Right hindlimb (tissue), 1 donor: Measurements from ENCODE around the gene CTSW.
A peak's percentile ranks its signal among the peaks of the same experiment; 100 is the strongest.

Source experiments
- DNase-seq: peaks from one replicate; pipeline ENCODE4 v3.0.0-alpha.2; 2018

Gene CTSW

GRCh38 chr11:65868076-65868667, 11.5 kb upstream of the CTSW start:
- no peak for DNase-seq

GRCh38 chr11:65868907-65869306, 10.7 kb upstream of the CTSW start:
- DNase-seq: no peak

- DNase-seq: no peak
Measured at GRCh38 chr11:65869643-65870306, 9.9 kb upstream of the CTSW start.

- no peak for DNase-seq
Measured at GRCh38 chr11:65870307-65870658, 9.4 kb upstream of the CTSW start.

- DNase-seq: peak; percentile 17
Measured at GRCh38 chr11:65870706-65871681, 8.6 kb upstream of the CTSW start.

GRCh38 chr11:65871811-65872548, 7.7 kb upstream of the CTSW start:
- peak; percentile 52 for DNase-seq

- peak; percentile 88 for DNase-seq
Measured at GRCh38 chr11:65872586-65873317, 6.9 kb upstream of the CTSW start, which contains the start of gene EFEMP2. Gene EFEMP2, minus strand, starts transcription at chr11:65872800. Its CDS starts 446 bp downstream, at chr11:65872354.

GRCh38 chr11:65873318-65874156, 6.1 kb upstream of the CTSW start:
- peak; percentile 96 for DNase-seq

GRCh38 chr11:65880027-65880426, 390 bp downstream of the CTSW start:
- DNase-seq: no peak

GRCh38 chr11:65880844-65881421, 1.3 kb downstream of the CTSW start:
- no peak for DNase-seq

- no peak for DNase-seq
Measured at GRCh38 chr11:65882120-65883057, 2.8 kb downstream of the CTSW start.

GRCh38 chr11:65883058-65883761, 3.6 kb downstream of the CTSW start:
- DNase-seq: peak; percentile 21

GRCh38 chr11:65883786-65884715, 4.4 kb downstream of the CTSW start:
- no peak for DNase-seq

GRCh38 chr11:65884716-65885092, 5.1 kb downstream of the CTSW start:
- peak; percentile 79 for DNase-seq

GRCh38 chr11:65885231-65885630, 5.6 kb downstream of the CTSW start:
- DNase-seq: no peak

GRCh38 chr11:65885808-65886536, 6.3 kb downstream of the CTSW start:
- no peak for DNase-seq
